ENCODE data around the gene TRIM52. TPM values are rescaled to one million over a fixed set of nuclear protein-coding genes. Genes with fewer than 3 reads are reported as not detected.
"Not testable (repeated sequence)": the region's sequence is repeated elsewhere in the genome, so short reads cannot be mapped to it uniquely, and the experiment has no call there.

The TRIM52 gene
- polyA plus RNA-seq, 1 of the 3 experiments (the other 2 are of a cell fraction), result 6.4 TPM

- DNase-seq, result no peak
- H3K4me3 ChIP-seq (ENCODE audit: low read depth in 2 of 2, low read length in 1 of 2), result no peak overlapping the region
- no peaks in the 10 kb centered on the region for H3K27me3 ChIP-seq (ENCODE audit: insufficient read depth)
- TF ChIP-seq RCOR1 (IDR thresholded peaks at IDR 0.05; ENCODE audit: low read length), result no peak
- TF ChIP-seq GATA2 (CRISPR knock-in tag; IDR thresholded peaks at IDR 0.05), result no peak
- no peak for TF ChIP-seq CHD2 (IDR thresholded peaks at IDR 0.05; ENCODE audit: low read length, partially characterized antibody)
- no peak for TF ChIP-seq RFX5 (IDR thresholded peaks at IDR 0.05; ENCODE audit: low read length)
- no peak for TF ChIP-seq TCF12 (IDR thresholded peaks at IDR 0.05)
- no peak for TF ChIP-seq JUND (IDR thresholded peaks at IDR 0.05)
- H3K4me2 ChIP-seq, result no peak overlapping the region
- WGBS (ENCODE audit: low lambda C conversion rate), result 90% methylated on average over 3 of the region's 3 CpGs
- no peak overlapping the region for H3K9ac ChIP-seq
- H3K9me3 ChIP-seq, result no peaks in the 10 kb centered on the region
- ChIA-PET POLR2A (no interaction called here), CTCF (no interaction called here)
- H3K79me2 ChIP-seq (ENCODE audit: insufficient read depth), result no peaks in the 10 kb centered on the region
- no peaks in the 10 kb centered on the region for H3K4me1 ChIP-seq (ENCODE audit: control insufficient read depth in 1 of 2, insufficient read depth in 2 of 2, low read depth in 1 of 2, low read length in 1 of 2)
- H4K20me1 ChIP-seq (ENCODE audit: insufficient read depth), result no peaks in the 10 kb centered on the region
- H2AFZ ChIP-seq (ENCODE audit: low read depth), result no peak overlapping the region
- no peaks in the 10 kb centered on the region for H3K9me2 ChIP-seq
- H3K36me3 ChIP-seq (replicated peaks in 1 of 2; ENCODE audit: control insufficient read depth in 1 of 2, insufficient read depth in 2 of 2, low read length in 1 of 2), result no peaks in the 10 kb centered on the region
- no peaks in the 10 kb centered on the region for H3F3A ChIP-seq (replicated peaks; ENCODE audit: insufficient read depth)
- H3K27ac ChIP-seq (ENCODE audit: low read depth in 2 of 2, low read length in 1 of 2), result no peak overlapping the region
Measured at GRCh38 chr5:181271081-181271480, 10.1 kb upstream of the TRIM52 start.

- POLR2A ChIA-PET; H3K9ac ChIP-seq; DNase-seq; H3K4me3 ChIP-seq (ENCODE audit: low read depth in 2 of 2, low read length in 1 of 2); H3K27me3 ChIP-seq (ENCODE audit: insufficient read depth); H3K4me2 ChIP-seq; H3K27ac ChIP-seq (ENCODE audit: low read depth in 2 of 2, low read length in 1 of 2); H3F3A ChIP-seq (replicated peaks; ENCODE audit: insufficient read depth); H3K9me3 ChIP-seq; H3K4me1 ChIP-seq (ENCODE audit: control insufficient read depth in 1 of 2, insufficient read depth in 2 of 2, low read depth in 1 of 2, low read length in 1 of 2); H3K36me3 ChIP-seq (replicated peaks in 1 of 2; ENCODE audit: control insufficient read depth in 1 of 2, insufficient read depth in 2 of 2, low read length in 1 of 2); H4K20me1 ChIP-seq (ENCODE audit: insufficient read depth); H3K9me2 ChIP-seq; CTCF ChIA-PET; H2AFZ ChIP-seq (ENCODE audit: low read depth): not testable (repeated sequence)
- H3K79me2 ChIP-seq (ENCODE audit: insufficient read depth), result peaks cover 10% of the 10 kb centered on the region
- WGBS (ENCODE audit: low lambda C conversion rate), result 83% methylated on average over 11 of the region's 12 CpGs
Measured at GRCh38 chr5:181267907-181268306, 7.0 kb upstream of the TRIM52 start.

GRCh38 chr5:181267291-181267904 lies 6.5 kb upstream of the TRIM52 start:
- POLR2A ChIA-PET; H3K27ac ChIP-seq (ENCODE audit: low read depth in 2 of 2, low read length in 1 of 2); CTCF ChIA-PET; H3K4me2 ChIP-seq; H3F3A ChIP-seq (replicated peaks; ENCODE audit: insufficient read depth); H3K27me3 ChIP-seq (ENCODE audit: insufficient read depth); H3K36me3 ChIP-seq (replicated peaks in 1 of 2; ENCODE audit: control insufficient read depth in 1 of 2, insufficient read depth in 2 of 2, low read length in 1 of 2); H2AFZ ChIP-seq (ENCODE audit: low read depth); H3K9ac ChIP-seq; H3K4me3 ChIP-seq (ENCODE audit: low read depth in 2 of 2, low read length in 1 of 2); DNase-seq; H3K4me1 ChIP-seq (ENCODE audit: control insufficient read depth in 1 of 2, insufficient read depth in 2 of 2, low read depth in 1 of 2, low read length in 1 of 2); H4K20me1 ChIP-seq (ENCODE audit: insufficient read depth); H3K9me2 ChIP-seq; H3K9me3 ChIP-seq: not testable (repeated sequence)
- WGBS (ENCODE audit: low lambda C conversion rate), result 80% methylated on average over 8 of the region's 8 CpGs
- peaks cover 15% of the 10 kb centered on the region for H3K79me2 ChIP-seq (ENCODE audit: insufficient read depth)

- H3K9me2 ChIP-seq, result no peaks in the 10 kb centered on the region
- DNase-seq, result no peak
- no peak overlapping the region for H2AFZ ChIP-seq (ENCODE audit: low read depth)
- H3K9ac ChIP-seq, result no peak overlapping the region
- no peaks in the 10 kb centered on the region for H3K27me3 ChIP-seq (ENCODE audit: insufficient read depth)
- ChIA-PET CTCF (interaction anchor here (0.8 kb wide), 1 partner anchor 13 kb away, joined by 3 read pairs; no protein-coding TSS in a partner anchor), POLR2A (no interaction called here)
- H3K4me2 ChIP-seq, result no peak overlapping the region
- H3K4me3 ChIP-seq (ENCODE audit: low read depth in 2 of 2, low read length in 1 of 2), result no peak overlapping the region
- H3K79me2 ChIP-seq (ENCODE audit: insufficient read depth), result peaks cover 27% of the 10 kb centered on the region
- WGBS (ENCODE audit: low lambda C conversion rate), result 90% methylated on average over 14 of the region's 18 CpGs
- no peaks in the 10 kb centered on the region for H4K20me1 ChIP-seq (ENCODE audit: insufficient read depth)
- peaks cover 4 to 7% of the 10 kb centered on the region in 2 experiments for H3K36me3 ChIP-seq (replicated peaks in 1 of 2; ENCODE audit: control insufficient read depth in 1 of 2, insufficient read depth in 2 of 2, low read length in 1 of 2)
- H3K9me3 ChIP-seq, result no peaks in the 10 kb centered on the region
- no peak overlapping the region for H3K27ac ChIP-seq (ENCODE audit: low read depth in 2 of 2, low read length in 1 of 2)
- H3K4me1 ChIP-seq (ENCODE audit: control insufficient read depth in 1 of 2, insufficient read depth in 2 of 2, low read depth in 1 of 2, low read length in 1 of 2), result peaks cover 0 to 5% of the 10 kb centered on the region in 2 experiments; a peak in 1 of 4 replicates
- H3F3A ChIP-seq (replicated peaks; ENCODE audit: insufficient read depth), result no peaks in the 10 kb centered on the region
- TF ChIP-seq USF1 (IDR thresholded peaks at IDR 0.05; ENCODE audit: borderline replicate concordance, low read depth), result no peak
- TF ChIP-seq GABPA (IDR thresholded peaks at IDR 0.05; ENCODE audit: low read depth), result no peak
- TF ChIP-seq SIN3A (IDR thresholded peaks at IDR 0.05; ENCODE audit: borderline replicate concordance, low read depth, low read length), result no peak
- TF ChIP-seq TAF1 (IDR thresholded peaks at IDR 0.05; ENCODE audit: borderline replicate concordance, low read depth, low read length), result no peak
- no peak for TF ChIP-seq FOXM1 (IDR thresholded peaks at IDR 0.05; ENCODE audit: low read depth)
- no peak for TF ChIP-seq SMC3 (IDR thresholded peaks at IDR 0.05; ENCODE audit: low read depth, low read length)
- no peak for TF ChIP-seq REST (IDR thresholded peaks at IDR 0.05; ENCODE audit: low read depth, low read length)
Measured at GRCh38 chr5:181265092-181265671, 4.2 kb upstream of the TRIM52 start.

Data from SK-N-SH (cell line).